Measurements from ENCODE around the gene TLE4.

TLE4 gene

GRCh38 chr9:79562749-79563386 lies 8.9 kb upstream of the TLE4 start:
- Histone ChIP-seq H3K36me3 (ENCODE audit: insufficient read depth, low read length) (no peaks in the 10 kb centered on the region), H3K9me3 (ENCODE audit: low read length) (no peaks in the 10 kb centered on the region)

DNA sequence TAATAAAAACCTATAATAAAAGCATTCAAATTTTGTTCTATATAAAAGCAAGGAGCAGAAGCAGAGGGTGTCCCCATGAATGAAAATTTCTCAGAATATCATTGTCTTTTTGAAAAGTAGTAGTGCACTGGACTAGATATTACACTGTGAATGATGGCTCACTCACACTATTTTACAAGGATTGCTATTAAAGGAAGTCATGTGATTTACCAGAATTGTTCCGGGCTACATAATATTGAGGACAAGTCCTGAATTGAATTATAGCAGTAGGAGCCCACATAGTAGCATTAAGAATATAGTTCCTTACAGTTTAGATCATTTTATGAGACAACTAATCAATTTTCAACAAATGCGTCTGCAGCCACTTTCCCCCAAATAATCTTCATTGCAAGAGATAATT lies 7.7 kb upstream of the TLE4 start:
- Histone ChIP-seq H3K9me3 (ENCODE audit: low read length) (no peaks in the 10 kb centered on the region), H3K4me1 (ENCODE audit: insufficient read depth, low read length) (peaks cover 9% of the 10 kb centered on the region), H3K27me3 (ENCODE audit: insufficient read depth, low read length) (no peaks in the 10 kb centered on the region), H3K4me3 (ENCODE audit: low read length) (no peak overlapping the region), H3K36me3 (ENCODE audit: insufficient read depth, low read length) (no peaks in the 10 kb centered on the region), H2AFZ (ENCODE audit: low read depth, low read length) (no peak overlapping the region)

More at GRCh38 chr9:79562749-79563386, 8.9 kb upstream of the TLE4 start:
- Histone ChIP-seq H3K27me3 (ENCODE audit: insufficient read depth, low read length) (no peaks in the 10 kb centered on the region), H3K4me1 (ENCODE audit: insufficient read depth, low read length) (peaks cover 9% of the 10 kb centered on the region), H2AFZ (ENCODE audit: low read depth, low read length) (no peak overlapping the region), H3K4me3 (ENCODE audit: low read length) (no peak overlapping the region)

- Histone ChIP-seq H3K4me1 (ENCODE audit: insufficient read depth, low read length) (no peaks in the 10 kb centered on the region), H3K27me3 (ENCODE audit: insufficient read depth, low read length) (no peaks in the 10 kb centered on the region), H3K9me3 (ENCODE audit: low read length) (no peaks in the 10 kb centered on the region), H2AFZ (ENCODE audit: low read depth, low read length) (no peak overlapping the region), H3K36me3 (ENCODE audit: insufficient read depth, low read length) (no peaks in the 10 kb centered on the region), H3K4me3 (ENCODE audit: low read length) (no peak overlapping the region)
Observed at GRCh38 chr9:79565245-79565644, 6.5 kb upstream of the TLE4 start.

DNA sequence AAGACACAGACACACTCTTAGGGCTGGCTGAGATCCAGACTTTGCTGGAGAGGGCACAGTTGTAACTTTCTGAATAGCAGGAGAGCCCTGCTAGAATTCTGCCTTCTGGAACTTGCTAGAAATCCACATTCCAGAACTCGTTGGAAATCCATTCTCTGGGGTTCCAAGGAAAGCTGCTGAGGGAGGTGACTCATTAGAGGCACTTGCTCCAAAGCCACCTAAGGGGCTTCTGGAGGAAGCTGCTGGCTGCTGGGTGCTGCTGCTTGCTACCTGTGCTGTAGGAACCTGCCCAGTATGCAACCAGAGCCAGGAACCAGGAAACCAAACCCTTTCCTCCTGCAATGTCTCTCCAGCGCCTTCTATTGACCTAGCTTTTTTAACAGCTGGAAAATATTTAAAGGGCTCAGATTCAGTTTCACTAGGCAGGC lies 4.1 kb upstream of the TLE4 start:
- Histone ChIP-seq H3K4me1 (ENCODE audit: insufficient read depth, low read length) (peaks cover 3% of the 10 kb centered on the region), H2AFZ (ENCODE audit: low read depth, low read length) (no peak overlapping the region), H3K4me3 (ENCODE audit: low read length) (no peak overlapping the region), H3K27me3 (ENCODE audit: insufficient read depth, low read length) (no peaks in the 10 kb centered on the region), H3K36me3 (ENCODE audit: insufficient read depth, low read length) (no peaks in the 10 kb centered on the region), H3K9me3 (ENCODE audit: low read length) (no peaks in the 10 kb centered on the region)

- Histone ChIP-seq H3K27me3 (ENCODE audit: insufficient read depth, low read length) (no peaks in the 10 kb centered on the region), H3K4me3 (ENCODE audit: low read length) (no peak overlapping the region), H2AFZ (ENCODE audit: low read depth, low read length) (no peak overlapping the region), H3K36me3 (ENCODE audit: insufficient read depth, low read length) (no peaks in the 10 kb centered on the region), H3K4me1 (ENCODE audit: insufficient read depth, low read length) (peaks cover 3% of the 10 kb centered on the region), H3K9me3 (ENCODE audit: low read length) (no peaks in the 10 kb centered on the region)
Observed at GRCh38 chr9:79568337-79569101, 3.2 kb upstream of the TLE4 start.

- Histone ChIP-seq H3K9me3 (ENCODE audit: low read length) (no peaks in the 10 kb centered on the region), H2AFZ (ENCODE audit: low read depth, low read length) (peak overlapping the region; percentile 80), H3K4me3 (ENCODE audit: low read length) (peak overlapping the region; percentile 65), H3K4me1 (ENCODE audit: insufficient read depth, low read length) (peaks cover 3% of the 10 kb centered on the region), H3K36me3 (ENCODE audit: insufficient read depth, low read length) (peaks cover 5% of the 10 kb centered on the region), H3K27me3 (ENCODE audit: insufficient read depth, low read length) (no peaks in the 10 kb centered on the region)
Observed at GRCh38 chr9:79569814-79570447, 1.8 kb upstream of the TLE4 start.

DNA sequence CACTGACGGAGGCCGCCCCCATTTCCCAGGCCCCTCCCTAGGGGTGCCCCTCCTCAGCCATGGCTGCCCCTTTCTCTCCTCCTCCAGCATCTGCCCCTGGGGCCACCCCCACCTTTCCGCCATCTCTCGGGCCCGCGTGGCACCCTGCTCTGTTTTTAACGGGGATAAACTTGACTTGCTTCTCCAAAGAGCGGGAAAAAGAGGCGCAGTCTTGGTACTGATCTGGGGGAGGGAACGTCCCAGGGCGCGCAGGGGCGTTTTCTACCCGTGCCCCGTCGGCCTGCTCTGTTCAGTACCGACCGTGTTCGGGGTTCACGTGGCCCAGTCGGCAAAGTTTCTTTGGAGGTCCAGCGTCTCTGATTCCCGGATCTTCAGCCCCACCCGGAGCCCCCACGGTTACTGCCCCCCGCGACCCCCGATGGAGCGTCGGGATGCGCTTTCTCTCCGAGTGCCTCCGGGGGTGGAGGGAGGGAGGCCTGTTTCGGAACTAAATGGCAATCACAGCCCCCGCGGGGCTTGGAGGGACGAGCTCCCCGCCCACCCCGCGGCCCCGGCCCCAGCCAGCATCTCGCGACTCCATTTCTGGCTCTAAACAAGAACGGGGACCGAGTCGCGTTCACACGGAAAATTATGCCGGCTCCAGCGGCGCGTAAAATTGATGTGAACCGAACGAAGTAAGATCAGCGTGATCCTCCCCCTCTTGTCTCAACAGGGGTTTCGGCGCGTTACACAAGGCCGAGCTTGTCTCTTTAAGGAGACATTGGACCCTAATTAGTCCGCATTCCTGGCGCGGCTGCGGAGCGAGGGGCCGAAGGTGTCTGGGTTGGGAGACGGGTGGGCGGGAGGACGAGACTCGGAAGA lies 1.1 kb upstream of the TLE4 start:
- Histone ChIP-seq H3K36me3 (ENCODE audit: insufficient read depth, low read length) (peaks cover 10% of the 10 kb centered on the region), H3K27me3 (ENCODE audit: insufficient read depth, low read length) (no peaks in the 10 kb centered on the region), H3K9me3 (ENCODE audit: low read length) (no peaks in the 10 kb centered on the region), H2AFZ (ENCODE audit: low read depth, low read length) (peak overlapping the region; percentile 80), H3K4me1 (ENCODE audit: insufficient read depth, low read length) (peaks cover 8% of the 10 kb centered on the region), H3K4me3 (ENCODE audit: low read length) (peak overlapping the region; percentile 65)

DNA sequence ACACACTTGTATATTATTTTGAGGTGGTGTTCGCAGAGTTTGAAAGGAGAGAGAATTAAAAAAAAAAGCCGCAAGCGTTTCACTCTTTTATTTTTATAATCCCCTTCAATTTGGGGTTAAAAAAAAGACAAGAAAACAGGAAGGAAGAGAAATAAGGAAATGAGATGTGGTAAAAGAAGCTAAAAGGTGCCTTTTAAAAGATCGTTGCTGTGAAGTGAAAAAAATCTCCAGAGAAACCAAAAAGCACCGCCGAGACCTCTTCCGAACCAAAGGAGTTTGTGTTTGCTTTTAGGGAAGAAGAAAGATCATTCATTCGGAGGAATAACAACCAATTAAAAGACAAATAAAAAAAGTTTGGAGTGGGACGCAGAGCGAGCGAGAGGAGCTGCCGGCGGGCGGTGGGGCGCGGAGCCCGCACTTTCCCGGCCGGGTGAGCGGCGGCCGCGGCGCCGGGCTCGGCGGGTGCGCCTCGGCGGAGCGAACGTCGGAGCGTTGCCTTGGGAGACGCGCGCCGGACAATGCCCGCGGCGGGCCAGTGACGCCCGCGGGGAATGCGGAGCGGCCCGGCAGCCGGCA lies 355 bp downstream of the TLE4 start:
- H3K4me3 ChIP-seq (ENCODE audit: low read length) = peak overlapping the region; percentile 95
- H2AFZ ChIP-seq (ENCODE audit: low read depth, low read length) = no peak overlapping the region
- no peaks in the 10 kb centered on the region for H3K9me3 ChIP-seq (ENCODE audit: low read length)
- H3K4me1 ChIP-seq (ENCODE audit: insufficient read depth, low read length) = peaks cover 21% of the 10 kb centered on the region
- H3K27me3 ChIP-seq (ENCODE audit: insufficient read depth, low read length) = no peaks in the 10 kb centered on the region
- peaks cover 23% of the 10 kb centered on the region for H3K36me3 ChIP-seq (ENCODE audit: insufficient read depth, low read length)

DNA sequence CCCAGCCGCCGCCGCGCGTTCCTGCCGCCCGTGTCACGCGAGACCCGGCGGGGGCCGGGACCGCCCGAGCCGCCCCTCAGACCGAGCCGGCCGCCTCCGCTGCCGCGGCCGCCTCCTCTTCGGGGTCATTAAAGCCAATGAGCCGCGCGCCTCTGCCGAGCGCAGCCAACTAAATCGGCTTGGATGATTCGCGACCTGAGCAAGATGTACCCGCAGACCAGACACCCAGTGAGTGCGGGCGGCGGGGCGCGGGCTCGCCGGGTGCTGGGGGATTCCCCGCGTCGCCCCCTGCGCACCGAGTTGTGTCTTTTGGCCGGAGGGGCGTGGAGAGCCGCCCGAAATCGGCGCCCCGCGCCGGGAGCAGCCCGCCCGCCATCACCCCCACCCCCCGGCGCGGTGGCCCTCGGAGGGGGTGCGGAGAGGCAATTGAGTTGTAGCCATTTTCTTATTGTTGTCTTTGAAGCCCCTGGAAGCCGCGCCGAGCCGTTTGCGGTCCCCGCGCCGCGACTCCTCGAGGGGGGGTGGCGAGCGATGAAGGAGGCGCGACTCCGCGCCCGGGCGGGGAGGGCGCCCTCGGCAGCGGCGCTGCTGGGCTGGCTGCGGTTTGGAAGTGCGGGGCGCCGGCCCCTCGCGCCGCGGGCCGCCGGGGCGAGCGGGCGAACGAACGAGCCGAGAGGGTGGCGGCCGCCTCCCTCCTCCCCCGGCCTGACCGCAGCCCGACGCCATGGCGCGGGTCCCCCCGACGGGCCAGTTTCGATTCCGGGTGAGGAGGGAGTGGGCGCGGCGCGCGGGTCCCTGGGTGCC lies 1.0 kb downstream of the TLE4 start:
- peaks cover 28% of the 10 kb centered on the region for H3K4me1 ChIP-seq (ENCODE audit: insufficient read depth, low read length)
- peaks cover 29% of the 10 kb centered on the region for H3K36me3 ChIP-seq (ENCODE audit: insufficient read depth, low read length)
- no peaks in the 10 kb centered on the region for H3K9me3 ChIP-seq (ENCODE audit: low read length)
- H3K27me3 ChIP-seq (ENCODE audit: insufficient read depth, low read length) = no peaks in the 10 kb centered on the region
- H3K4me3 ChIP-seq (ENCODE audit: low read length) = peak overlapping the region; percentile 95
- no peak overlapping the region for H2AFZ ChIP-seq (ENCODE audit: low read depth, low read length)

DNA sequence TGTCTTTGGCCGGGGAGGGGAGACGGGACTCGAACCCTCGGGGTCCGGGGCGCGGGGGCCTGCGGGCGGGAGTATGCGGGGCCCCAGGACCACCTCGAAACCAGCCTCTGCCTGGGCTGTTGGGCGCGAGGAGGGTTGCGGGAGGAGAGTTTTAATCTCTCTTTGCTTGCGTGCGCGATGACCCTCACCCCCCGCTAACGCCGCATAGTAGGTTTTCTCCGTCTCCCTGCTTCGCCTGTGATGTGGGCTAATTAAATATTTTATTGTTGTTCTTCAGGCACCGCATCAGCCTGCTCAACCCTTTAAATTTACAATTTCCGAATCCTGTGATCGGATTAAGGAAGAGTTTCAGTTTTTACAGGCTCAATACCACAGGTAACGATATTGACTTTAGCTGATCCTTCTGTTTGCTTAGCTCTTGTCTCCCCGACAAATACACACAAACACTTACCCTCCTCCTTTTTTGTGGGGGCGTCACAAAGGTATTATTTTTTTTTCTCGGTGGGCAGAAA lies 1.7 kb downstream of the TLE4 start:
- Histone ChIP-seq H3K36me3 (ENCODE audit: insufficient read depth, low read length) (peaks cover 32% of the 10 kb centered on the region), H3K4me3 (ENCODE audit: low read length) (peak overlapping the region; percentile 95), H3K9me3 (ENCODE audit: low read length) (no peaks in the 10 kb centered on the region), H3K4me1 (ENCODE audit: insufficient read depth, low read length) (peaks cover 34% of the 10 kb centered on the region), H2AFZ (ENCODE audit: low read depth, low read length) (no peak overlapping the region), H3K27me3 (ENCODE audit: insufficient read depth, low read length) (no peaks in the 10 kb centered on the region)

GRCh38 chr9:79574136-79574535 lies 2.4 kb downstream of the TLE4 start:
- H2AFZ ChIP-seq (ENCODE audit: low read depth, low read length) = no peak overlapping the region
- H3K36me3 ChIP-seq (ENCODE audit: insufficient read depth, low read length) = peaks cover 36% of the 10 kb centered on the region
- H3K4me3 ChIP-seq (ENCODE audit: low read length) = peak overlapping the region; percentile 95
- H3K9me3 ChIP-seq (ENCODE audit: low read length) = no peaks in the 10 kb centered on the region
- no peaks in the 10 kb centered on the region for H3K27me3 ChIP-seq (ENCODE audit: insufficient read depth, low read length)
- H3K4me1 ChIP-seq (ENCODE audit: insufficient read depth, low read length) = peaks cover 40% of the 10 kb centered on the region

DNA sequence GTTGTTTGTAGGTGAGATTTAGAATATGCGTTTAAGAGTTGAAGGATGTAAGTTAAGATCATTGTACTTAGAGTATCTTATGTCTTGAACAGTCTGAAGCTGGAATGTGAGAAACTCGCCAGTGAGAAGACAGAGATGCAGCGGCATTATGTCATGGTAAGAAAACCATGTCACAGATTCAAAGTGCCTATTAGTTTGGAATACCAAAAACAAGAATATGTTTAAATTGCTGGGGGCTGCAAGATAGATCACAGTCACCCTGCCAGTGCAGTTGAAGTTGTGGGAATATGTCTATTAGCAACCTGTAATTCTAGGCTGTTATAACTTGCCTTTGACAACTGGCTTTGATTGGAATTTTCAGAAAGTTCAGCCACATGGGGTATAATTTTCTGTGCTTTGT lies 3.0 kb downstream of the TLE4 start:
- Histone ChIP-seq H3K4me3 (ENCODE audit: low read length) (peak overlapping the region; percentile 95), H3K9me3 (ENCODE audit: low read length) (no peaks in the 10 kb centered on the region), H2AFZ (ENCODE audit: low read depth, low read length) (no peak overlapping the region), H3K4me1 (ENCODE audit: insufficient read depth, low read length) (peaks cover 42% of the 10 kb centered on the region), H3K27me3 (ENCODE audit: insufficient read depth, low read length) (no peaks in the 10 kb centered on the region), H3K36me3 (ENCODE audit: insufficient read depth, low read length) (peaks cover 43% of the 10 kb centered on the region)

Measured in neuron (in vitro differentiated cells).